ENCODE results near the gene ATP6V1E1.

ATP6V1E1 gene

GRCh38 chr22:17542452-17542851 is 86.1 kb downstream of the ATP6V1E1 start:
- no peak for DNase-seq (ENCODE audit: low read depth, low spot score)

Measured in iPS DF 19.7 (cell line).